SKM-1 treated with dmso at 0.1 percent for 144 hours (cell line): ENCODE data around the gene DGUOK.
"Not testable (repeated sequence)": the region's sequence is repeated elsewhere in the genome, so short reads cannot be mapped to it uniquely, and the experiment has no call there.

ENCODE experiments used
- DNase-seq: peaks from one replicate; lab custom pipeline; 2025; ENCODE audit not compliant: unreplicated experiment; lab: John Stamatoyannopoulos, UW

The DGUOK gene

DNA sequence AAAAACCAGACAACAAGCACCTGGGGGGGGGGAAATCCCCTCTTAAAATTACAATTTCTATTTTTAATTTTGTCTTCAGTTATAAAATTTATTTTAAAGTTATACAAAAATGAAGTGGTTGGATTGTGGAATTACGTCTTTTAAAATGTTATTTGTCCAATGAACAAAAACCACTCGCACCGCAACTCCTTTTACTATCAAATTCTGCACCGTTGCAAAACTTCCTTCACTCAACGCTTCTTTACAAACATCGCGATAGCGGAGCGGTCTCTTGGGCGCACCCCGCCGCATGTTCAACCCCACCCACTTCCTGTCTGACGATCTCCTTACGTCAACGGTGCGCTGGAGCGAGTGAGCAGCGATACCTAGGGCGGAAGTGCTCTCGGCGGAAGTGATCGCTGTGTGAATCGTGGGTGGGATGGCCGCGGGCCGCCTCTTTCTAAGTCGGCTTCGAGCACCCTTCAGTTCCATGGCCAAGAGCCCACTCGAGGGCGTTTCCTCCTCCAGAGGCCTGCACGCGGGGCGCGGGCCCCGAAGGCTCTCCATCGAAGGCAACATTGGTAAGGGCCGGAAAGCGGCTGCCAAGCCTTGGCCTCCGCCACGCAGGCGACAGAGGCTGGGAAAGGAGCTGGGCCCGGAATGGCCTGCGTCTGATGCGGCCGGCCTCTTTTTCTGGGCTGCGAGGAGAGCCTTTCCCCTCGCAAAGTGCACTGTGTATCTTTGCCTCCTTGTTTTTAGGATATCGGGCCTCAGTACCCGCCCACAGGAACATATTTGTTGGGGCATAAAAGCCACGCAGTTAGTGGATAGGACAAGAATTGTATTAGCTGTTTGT lies at the start of gene DGUOK:
DGUOK (plus strand) TSS at position 388 of the 835 bp plus-strand sequence; CDS start at position 419, 31 bp downstream.
- peak; percentile 99 for DNase-seq

GRCh38 chr2:73877071-73877802 lies 49.4 kb upstream of the DGUOK start:
- peak; percentile 57 for DNase-seq

- DNase-seq: not testable (repeated sequence)
Observed at GRCh38 chr2:73877984-73878383, 48.7 kb upstream of the DGUOK start.

- no peak for DNase-seq
Observed at GRCh38 chr2:73885406-73885805, 41.3 kb upstream of the DGUOK start.

- no peak for DNase-seq
Observed at GRCh38 chr2:73886357-73886756, 40.3 kb upstream of the DGUOK start.

DNA sequence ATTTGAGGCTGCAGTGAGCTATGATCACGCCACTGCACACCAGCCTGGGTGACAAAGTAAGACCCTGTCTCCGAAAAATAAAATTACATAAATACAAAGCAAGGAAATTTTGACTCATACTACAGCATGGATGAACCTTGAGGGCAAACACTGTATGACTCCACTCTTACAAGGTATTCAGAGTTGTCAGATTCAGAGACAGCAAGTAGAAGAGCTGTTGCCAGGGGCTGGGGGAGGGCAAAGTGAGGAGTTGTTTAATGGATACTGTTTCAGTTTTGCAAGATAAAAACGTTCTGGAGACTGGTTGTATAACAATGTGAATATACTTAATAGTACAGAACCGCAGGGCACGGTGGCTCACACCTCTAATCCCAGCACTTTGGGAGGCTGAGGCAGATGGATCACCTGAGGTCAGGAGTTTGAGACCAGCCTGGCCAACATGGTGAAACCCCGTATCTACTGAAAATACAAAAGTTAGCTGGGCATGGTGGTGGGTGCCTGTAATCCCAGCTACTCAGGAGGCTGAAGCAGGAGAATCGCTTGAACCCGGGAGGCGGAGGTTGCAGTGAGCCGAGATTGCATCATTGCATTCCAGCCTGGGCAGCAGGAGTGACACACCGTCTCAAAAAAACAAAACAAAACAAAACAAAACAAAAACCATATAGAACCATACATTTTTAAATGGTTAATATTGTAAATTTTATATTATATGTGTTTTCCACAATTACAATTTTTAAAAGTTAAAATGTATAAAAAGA lies 38.9 kb upstream of the DGUOK start:
- DNase-seq: not testable (repeated sequence)

GRCh38 chr2:73888388-73888787 lies 38.3 kb upstream of the DGUOK start:
- no peak for DNase-seq

DNA sequence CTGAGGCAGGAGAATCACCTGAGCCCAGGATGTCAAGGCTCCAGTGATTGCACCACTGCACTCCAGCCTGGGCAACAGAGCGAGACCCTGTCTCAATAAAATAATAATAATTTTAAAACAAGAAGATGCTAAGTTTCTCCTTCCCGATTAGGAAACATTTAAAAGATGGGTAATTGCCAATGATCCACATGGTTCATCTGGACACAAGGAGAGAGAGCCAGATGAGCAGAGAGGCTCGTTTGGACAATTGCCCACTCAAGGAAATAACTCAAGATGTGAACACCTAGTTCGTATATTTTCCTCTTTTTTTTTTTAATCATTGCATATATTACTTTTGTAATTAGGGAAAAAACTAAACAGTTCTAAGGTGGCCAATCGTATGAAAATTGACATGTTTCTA lies 37.5 kb upstream of the DGUOK start:
- DNase-seq: no peak

GRCh38 chr2:73890301-73891092 lies 36.2 kb upstream of the DGUOK start:
- no peak for DNase-seq

DNA sequence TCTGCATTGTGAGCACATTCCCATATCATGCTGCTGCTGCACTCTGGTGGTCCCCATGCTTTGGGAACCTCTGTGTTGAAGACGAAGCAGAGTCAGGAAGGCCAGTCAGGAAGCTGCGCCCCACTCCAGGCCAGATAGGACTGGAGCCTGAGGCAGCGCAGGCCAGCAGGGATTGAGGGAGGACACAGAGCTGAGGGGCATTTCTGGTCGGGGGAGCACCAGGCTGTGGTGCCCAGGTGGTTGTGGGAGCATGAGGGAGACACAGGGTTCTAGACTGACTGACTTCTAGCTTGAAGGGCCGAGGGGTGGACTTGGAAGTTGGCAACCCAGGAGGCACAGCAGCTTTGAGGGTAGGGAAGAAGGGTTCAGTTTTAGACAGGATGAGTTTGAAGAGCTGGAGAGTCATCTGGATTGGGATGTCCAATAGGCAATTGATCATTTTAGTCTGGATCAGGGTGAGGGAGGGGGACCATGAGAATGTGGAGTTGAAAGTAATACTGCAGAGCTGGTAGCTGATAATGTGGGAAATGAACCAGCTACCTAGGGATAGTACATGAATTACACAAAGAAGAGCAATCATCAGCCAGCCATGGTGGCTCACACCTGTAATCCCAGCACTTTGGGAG lies 35.3 kb upstream of the DGUOK start:
- DNase-seq: no peak

- DNase-seq: no peak
Observed at GRCh38 chr2:73892631-73893329, 33.9 kb upstream of the DGUOK start, which contains the start of gene ACTG2. ACTG2 (plus strand) TSS chr2:73893008; CDS start chr2:73901312, 8,304 bp downstream.

- no peak for DNase-seq
Observed at GRCh38 chr2:73893764-73894474, 32.8 kb upstream of the DGUOK start.

DNA sequence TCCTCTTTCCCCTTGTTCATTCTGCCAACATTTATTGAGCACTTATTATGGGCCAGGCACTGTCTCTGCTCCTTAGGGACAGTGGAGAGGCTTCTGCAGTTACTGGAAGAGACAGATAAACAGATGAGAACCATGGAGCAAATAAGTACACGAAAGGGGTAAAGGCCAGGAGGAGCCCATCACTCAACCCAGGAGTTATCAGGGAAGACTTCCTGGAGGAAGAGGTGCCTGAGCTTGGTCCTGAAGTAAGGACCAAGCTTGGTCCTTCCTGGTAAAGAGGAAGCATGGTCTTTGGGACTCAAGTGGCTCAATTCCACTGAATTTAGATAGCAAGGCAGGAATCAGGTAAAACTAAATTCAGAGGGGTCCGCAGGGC lies 32.2 kb upstream of the DGUOK start:
- DNase-seq: no peak

- no peak for DNase-seq
Observed at GRCh38 chr2:73894877-73895276, 31.8 kb upstream of the DGUOK start.

DNA sequence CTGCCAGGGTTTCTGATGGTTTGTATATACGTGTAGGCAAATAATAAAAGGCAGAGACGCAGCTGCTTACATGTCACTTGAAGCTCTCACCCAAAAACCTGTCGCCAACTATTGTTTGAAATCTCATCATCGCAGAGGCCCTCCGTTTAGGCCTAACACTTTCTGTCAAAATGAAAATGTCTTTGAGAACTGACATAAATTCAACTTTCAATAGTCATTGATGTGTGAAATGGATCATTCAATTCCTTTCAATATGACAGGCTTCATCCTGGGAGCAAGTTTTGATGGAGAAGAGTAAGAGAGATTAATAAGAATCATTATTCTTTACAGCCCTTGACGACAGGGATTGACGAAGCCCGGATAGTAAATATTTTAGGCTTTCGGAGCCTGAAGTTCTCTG lies 31.2 kb upstream of the DGUOK start:
- no peak for DNase-seq

- DNase-seq: no peak
Observed at GRCh38 chr2:73896362-73897239, 30.1 kb upstream of the DGUOK start.

GRCh38 chr2:73897240-73897583 lies 29.5 kb upstream of the DGUOK start:
- DNase-seq: no peak

DNA sequence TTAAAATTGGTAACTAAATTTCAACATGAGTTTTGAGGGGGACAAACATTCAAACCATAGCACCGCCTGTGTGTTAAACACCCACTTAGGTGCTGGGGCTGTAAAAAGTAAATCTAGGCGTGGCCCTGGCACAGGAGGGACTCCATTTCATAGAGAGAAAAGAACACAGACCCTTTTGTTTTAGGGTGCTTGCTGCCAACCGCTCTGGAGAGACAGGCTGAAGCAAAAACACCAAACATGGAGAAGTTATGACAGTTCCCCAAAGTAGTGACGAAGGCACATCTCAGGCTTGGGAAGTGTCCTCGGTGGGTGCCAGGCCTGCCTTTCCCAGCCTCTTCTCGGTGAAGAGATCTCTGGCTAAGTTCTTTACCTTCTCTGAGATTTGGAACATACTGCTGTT lies 28.7 kb upstream of the DGUOK start:
- DNase-seq: no peak
